HFF-Myc (cell line): ENCODE results near the gene LSM14B.
"Not testable (repeated sequence)": the region's sequence is repeated elsewhere in the genome, so short reads cannot be mapped to it uniquely, and the experiment has no call there.

Experiments used
- DNase-seq: peaks from one replicate; pipeline ENCODE4 v3.0.0-alpha.2; 2011; ENCODE audit warnings: low read depth; ENCODE audit errors: extremely low read depth
- H3K4me3 ChIP-seq: replicated peaks from 2 replicates; pipeline ENCODE4 v1.5.1; 2011; ENCODE audit warnings: low read depth, mild to moderate bottlenecking, control low read depth, low read length
- CTCF ChIP-seq: IDR thresholded peaks from 2 replicates; pipeline ENCODE4 v1.5.1; 2012; ENCODE audit warnings: mild to moderate bottlenecking, low read depth, low read length, control low read depth; ENCODE audit errors: missing control alignments

The LSM14B gene

GRCh38 chr20:62121776-62122653 is at the start of gene LSM14B:
TSS of gene LSM14B (plus strand) at chr20:62122475. CDS start at chr20:62122667, 192 bp downstream.
- peak; percentile 75 for DNase-seq
- no peak for TF ChIP-seq CTCF
- H3K4me3 ChIP-seq, result peak within 1 kb of the TSS; percentile 64

GRCh38 chr20:62073323-62073722 is 49.0 kb upstream of the LSM14B start:
- no peak overlapping the region for H3K4me3 ChIP-seq
- TF ChIP-seq CTCF, result no peak
- no peak for DNase-seq

GRCh38 chr20:62079166-62079565 is 43.1 kb upstream of the LSM14B start:
- TF ChIP-seq CTCF, result no peak
- H3K4me3 ChIP-seq, result no peak overlapping the region
- no peak for DNase-seq

DNA sequence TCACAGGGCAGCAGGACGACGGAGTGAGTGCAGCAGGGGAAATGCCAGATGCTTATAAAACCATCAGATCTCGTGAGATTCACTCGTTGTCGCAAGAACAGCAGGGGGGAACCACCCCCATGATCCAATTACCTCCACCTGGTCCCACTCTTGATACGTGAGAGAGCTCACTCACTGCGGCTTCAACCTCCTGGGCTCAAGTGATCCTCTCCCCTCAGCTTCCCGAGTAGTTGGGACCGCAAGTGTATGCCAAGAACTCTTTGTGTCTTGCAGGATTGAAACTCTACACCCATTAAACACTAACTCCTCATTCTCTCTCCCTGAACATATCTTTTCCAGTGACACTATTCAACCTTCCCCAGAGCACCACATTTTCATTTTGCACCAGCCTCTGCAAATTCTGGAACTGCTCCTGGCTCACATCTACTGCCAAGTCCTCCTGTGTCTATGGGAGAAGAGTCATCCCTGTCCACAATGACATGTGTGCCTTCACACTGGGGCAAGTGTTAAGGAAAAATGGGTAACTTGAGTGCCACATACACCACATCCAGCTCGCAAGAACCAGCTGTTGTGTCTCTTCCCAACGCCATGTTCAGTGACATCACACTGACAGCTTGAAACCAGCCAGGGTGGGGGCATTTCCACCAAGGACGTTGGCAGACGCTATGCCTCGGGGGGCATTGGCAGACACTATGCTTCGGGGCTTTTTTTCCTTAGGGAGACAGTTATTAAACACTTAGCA is 41.9 kb upstream of the LSM14B start:
- TF ChIP-seq CTCF, result no peak
- H3K4me3 ChIP-seq, result no peak overlapping the region
- no peak for DNase-seq

DNA sequence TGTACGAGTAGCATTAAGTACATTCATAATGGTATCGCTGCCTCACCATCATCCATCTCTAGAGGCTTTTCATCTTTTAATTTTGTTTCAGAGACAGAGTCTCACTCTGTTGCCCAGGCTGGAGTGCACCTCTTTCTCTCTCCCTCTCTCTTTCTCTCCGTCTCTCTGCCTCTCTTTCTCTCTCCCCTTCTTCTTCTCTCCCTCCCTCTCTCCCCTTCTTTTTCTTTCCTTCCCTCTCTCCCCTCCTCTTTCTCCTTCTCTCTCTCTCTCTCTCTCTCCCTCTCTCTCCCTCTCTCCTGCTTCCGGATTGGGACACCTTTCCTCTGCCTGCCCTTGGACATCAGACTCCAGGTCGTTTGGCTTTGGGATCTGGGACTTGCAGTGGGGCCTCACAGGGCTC is 39.0 kb upstream of the LSM14B start:
- no peak for DNase-seq
- TF ChIP-seq CTCF, result no peak
- H3K4me3 ChIP-seq, result no peak overlapping the region

DNA sequence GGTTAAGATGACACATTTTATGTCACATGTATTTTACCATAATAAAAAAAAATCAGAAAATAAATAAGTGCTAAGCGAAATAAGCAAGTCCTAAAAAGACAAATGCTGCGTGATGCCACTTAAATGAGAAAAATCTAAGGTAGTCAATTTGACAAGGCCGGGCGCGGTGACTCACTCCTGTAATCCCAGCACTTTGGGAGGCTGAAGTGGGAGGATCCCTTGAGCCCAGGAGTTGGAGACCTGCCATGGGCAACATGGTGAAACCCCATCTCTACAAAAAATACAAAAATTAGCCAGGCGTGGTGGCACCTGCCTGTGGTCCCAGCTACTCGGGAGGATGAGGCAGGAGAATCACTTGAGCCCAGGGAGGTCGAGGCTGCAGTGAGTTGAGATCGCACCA is 38.1 kb upstream of the LSM14B start:
- H3K4me3 ChIP-seq, DNase-seq: not testable (repeated sequence)

DNA sequence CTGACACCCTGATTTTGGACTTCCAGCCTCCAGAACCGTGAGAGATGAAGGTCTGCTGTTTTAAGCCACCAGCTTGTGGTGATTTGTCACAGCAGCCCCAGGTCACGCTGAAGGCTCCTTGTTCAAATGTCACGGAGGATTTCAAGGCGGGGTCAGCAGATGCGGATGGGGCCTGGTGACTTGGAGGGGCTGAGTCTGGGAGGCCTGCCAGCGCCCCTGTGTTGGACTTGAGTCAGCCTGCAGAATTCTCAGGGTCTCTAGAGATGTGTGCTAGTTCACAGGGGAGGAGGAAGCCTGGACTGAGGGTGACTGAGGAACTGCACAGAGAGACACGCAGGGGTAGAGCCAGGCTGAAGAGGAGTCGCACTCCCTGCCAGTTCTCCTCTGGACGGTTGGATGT is 37.1 kb upstream of the LSM14B start:
- DNase-seq, result no peak
- TF ChIP-seq CTCF, result no peak
- H3K4me3 ChIP-seq, result no peak overlapping the region
